Gastrocnemius medialis (tissue), 4 donors: ENCODE data around the gene S100A7.

Experiments
- POLR2A ChIP-seq, 2 donors: fragments of 450-650 bp; IDR thresholded peaks; one replicate each; pipeline ENCODE4 v1.6.1; 2017; ENCODE audit warnings: antibody characterized with exemption in 2 of 2, mild to moderate bottlenecking in 2 of 2, moderate library complexity in 2 of 2
- TF ChIP-seq, protein P1 (sequence below), 5 experiments: fragments of 450-650 bp in 3 of 5; fragments of 200-600 bp in 2 of 5; sonication (generic) in 2 of 5; IDR thresholded peaks in 4 of 5; conservative IDR thresholded peaks in 1 of 5; 1 replicate in 4 of 5; 2 replicates in 1 of 5; pipeline ENCODE4 v1.5.1; 2016 to 2019; ENCODE audit warnings: antibody characterized with exemption in 5 of 5, mild to moderate bottlenecking in 3 of 5, moderate library complexity in 3 of 5

DNA sequence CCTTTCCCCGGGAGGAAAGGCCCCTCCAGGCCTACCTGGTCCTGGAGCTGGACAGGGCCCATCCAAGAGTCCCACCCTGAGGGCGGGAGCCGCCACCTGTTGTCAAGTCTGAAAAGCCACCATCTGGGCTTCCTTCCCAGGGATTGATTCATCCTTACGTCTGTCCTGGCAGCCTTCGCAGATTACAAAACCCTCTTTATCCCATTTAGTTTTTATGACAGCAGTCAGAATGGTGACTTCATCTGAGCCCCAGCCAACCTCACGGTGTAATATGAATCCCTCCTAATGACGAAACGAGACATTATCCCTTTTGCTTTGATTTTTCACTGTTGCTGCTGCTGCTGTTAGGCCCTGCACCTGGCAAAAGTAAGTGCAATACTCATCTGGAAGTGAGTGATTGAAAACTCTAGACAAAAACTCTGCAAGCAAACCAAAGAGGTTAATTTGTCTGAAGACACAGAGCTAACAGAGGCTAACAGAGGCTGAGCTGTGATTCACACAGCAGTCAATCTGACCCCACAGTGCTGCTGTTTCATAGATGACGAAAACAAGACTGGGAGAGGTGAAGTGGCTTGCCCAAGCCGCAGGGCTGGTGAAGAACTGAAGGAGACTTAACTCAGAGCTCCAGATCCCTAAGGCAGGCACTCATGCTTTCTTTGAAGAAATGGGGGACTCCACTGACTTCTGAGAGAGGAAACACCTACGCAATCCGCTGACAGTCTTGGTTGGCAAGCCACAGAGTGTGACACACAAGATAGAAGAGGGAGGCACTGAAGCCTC is 30.0 kb upstream of the S100A7 start:
- TF ChIP-seq POLR2A (IDR thresholded peaks at IDR 0.05): no peak
- TF ChIP-seq, protein P1, sequence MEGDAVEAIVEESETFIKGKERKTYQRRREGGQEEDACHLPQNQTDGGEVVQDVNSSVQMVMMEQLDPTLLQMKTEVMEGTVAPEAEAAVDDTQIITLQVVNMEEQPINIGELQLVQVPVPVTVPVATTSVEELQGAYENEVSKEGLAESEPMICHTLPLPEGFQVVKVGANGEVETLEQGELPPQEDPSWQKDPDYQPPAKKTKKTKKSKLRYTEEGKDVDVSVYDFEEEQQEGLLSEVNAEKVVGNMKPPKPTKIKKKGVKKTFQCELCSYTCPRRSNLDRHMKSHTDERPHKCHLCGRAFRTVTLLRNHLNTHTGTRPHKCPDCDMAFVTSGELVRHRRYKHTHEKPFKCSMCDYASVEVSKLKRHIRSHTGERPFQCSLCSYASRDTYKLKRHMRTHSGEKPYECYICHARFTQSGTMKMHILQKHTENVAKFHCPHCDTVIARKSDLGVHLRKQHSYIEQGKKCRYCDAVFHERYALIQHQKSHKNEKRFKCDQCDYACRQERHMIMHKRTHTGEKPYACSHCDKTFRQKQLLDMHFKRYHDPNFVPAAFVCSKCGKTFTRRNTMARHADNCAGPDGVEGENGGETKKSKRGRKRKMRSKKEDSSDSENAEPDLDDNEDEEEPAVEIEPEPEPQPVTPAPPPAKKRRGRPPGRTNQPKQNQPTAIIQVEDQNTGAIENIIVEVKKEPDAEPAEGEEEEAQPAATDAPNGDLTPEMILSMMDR (IDR thresholded peaks at IDR 0.05 in 4 of 5, conservative IDR thresholded peaks at IDR 0.05 in 1 of 5): no peak
